Cardiac muscle cell (in vitro differentiated cells and primary cell): ENCODE measurements around the gene FBLN2. TPM values are rescaled to one million over a fixed set of nuclear protein-coding genes. Genes with fewer than 3 reads are reported as not detected.

Source experiments
- DNase-seq, 2 donors: peaks; one replicate each; pipeline versions ENCODE4 v3.0.0 to v3.0.0-alpha.2; 2010 to 2017; ENCODE audit warnings: low read depth in 1 of 2, low spot score in 1 of 2
- H3K27ac ChIP-seq: fragments of 200-600 bp; sonication (generic); 2 replicates; pipeline ENCODE4 v1.5.1; 2016
- H3K27me3 ChIP-seq: fragments of 200-600 bp; sonication (generic); 2 replicates; pipeline ENCODE4 v1.6.0; 2016; ENCODE audit warnings: control low read depth
- H3K36me3 ChIP-seq: fragments of 200-600 bp; sonication (generic); 2 replicates; pipeline ENCODE4 v1.5.1; 2016; ENCODE audit warnings: control low read depth
- H3K4me1 ChIP-seq: fragments of 200-600 bp; sonication (generic); 2 replicates; pipeline ENCODE4 v1.8.1; 2017; ENCODE audit warnings: low read depth, mild to moderate bottlenecking, mixed run types
- H3K4me3 ChIP-seq: fragments of 200-600 bp; sonication (generic); 2 replicates; pipeline ENCODE4 v1.5.1; 2016; ENCODE audit warnings: mild to moderate bottlenecking
- H3K9me3 ChIP-seq: fragments of 200-600 bp; sonication (generic); 2 replicates; pipeline ENCODE4 v1.5.1; 2017; ENCODE audit warnings: low read depth, mild to moderate bottlenecking, control low read depth
- CTCF ChIP-seq: IDR thresholded peaks from 2 replicates; pipeline ENCODE4 v1.5.1; 2012; ENCODE audit warnings: low read depth, mild to moderate bottlenecking, low read length
- polyA plus RNA-seq: library from polyadenylated mRNA; unstranded; fragments of >200 nt; fragmentation: Nextera tagmentation; extraction: Ambion mirVana; gene quantifications from 2 replicates; pipeline ENCODE4 v1.2.1, GENCODE V29; 2016
- total RNA-seq: library from RNA; depleted of rRNA; stranded (reverse); fragments of >200 nt; gene quantifications from 2 replicates; pipeline ENCODE4 v1.2.3, GENCODE V29; 2016

The FBLN2 gene
- total and polyA plus RNA-seq, 2 experiments from 2014 or later = 19.3 to 42.4 TPM

DNA sequence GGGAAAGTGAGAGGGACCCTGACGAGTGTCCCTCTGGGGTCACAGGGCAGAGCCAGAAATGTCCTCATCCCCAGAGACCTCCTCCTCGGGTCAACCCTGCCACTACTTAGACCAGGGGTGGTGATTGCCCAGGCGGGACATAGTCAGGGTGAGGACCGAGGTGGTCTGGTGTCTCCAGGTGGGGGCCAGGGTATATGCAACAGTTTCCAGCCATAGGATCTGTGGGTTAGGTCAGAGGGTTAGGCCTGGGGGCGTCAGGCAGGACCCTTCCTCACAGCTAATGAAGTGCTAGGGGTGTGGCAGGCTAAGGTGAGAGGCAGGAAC, 22.3 kb upstream of the FBLN2 start:
- no peak overlapping the region for H3K27ac ChIP-seq
- H3K9me3 ChIP-seq = no peaks in the 10 kb centered on the region
- no peak overlapping the region for H3K4me3 ChIP-seq
- TF ChIP-seq CTCF = no peak
- H3K27me3 ChIP-seq = no peaks in the 10 kb centered on the region
- no peak for DNase-seq
- H3K4me1 ChIP-seq = no peaks in the 10 kb centered on the region
- H3K36me3 ChIP-seq = no peaks in the 10 kb centered on the region

DNA sequence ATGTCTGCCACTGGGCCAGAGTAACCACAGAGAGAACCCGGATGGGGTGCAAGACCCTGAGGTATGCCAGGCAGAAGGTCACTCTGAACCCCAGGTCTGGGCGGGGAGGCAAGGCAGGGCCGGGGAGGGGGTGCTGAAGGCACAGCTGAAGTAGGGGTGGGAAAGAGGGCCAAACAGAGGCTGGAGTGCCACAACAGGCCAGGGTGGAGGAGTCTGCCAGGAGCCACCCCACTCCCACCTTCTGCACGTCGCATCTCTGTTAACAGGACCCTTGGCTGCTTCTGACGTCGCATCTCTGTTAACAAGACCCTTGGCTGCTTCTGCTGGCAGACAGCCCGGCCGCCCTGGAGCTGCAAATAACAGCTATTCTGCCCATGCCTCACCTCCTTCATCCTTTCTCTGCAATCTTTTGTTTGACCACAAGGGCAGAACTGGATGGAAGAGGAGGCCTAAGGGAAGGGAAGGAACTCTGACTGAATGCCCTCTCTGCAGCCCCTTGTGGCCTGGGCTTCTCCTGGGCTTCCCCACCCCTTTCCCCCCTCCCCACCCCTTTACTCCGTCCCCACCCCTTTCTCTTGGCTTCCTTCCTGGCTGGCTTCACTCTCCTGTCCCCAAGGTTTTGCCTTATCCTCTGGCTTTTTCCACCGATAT, 20.6 kb upstream of the FBLN2 start:
- H3K4me3 ChIP-seq = no peak overlapping the region
- no peaks in the 10 kb centered on the region for H3K36me3 ChIP-seq
- H3K4me1 ChIP-seq = no peaks in the 10 kb centered on the region
- DNase-seq = peak; percentile 45 to 70
- no peak overlapping the region for H3K27ac ChIP-seq
- TF ChIP-seq CTCF = peak; percentile 45
- no peaks in the 10 kb centered on the region for H3K27me3 ChIP-seq
- no peaks in the 10 kb centered on the region for H3K9me3 ChIP-seq

DNA sequence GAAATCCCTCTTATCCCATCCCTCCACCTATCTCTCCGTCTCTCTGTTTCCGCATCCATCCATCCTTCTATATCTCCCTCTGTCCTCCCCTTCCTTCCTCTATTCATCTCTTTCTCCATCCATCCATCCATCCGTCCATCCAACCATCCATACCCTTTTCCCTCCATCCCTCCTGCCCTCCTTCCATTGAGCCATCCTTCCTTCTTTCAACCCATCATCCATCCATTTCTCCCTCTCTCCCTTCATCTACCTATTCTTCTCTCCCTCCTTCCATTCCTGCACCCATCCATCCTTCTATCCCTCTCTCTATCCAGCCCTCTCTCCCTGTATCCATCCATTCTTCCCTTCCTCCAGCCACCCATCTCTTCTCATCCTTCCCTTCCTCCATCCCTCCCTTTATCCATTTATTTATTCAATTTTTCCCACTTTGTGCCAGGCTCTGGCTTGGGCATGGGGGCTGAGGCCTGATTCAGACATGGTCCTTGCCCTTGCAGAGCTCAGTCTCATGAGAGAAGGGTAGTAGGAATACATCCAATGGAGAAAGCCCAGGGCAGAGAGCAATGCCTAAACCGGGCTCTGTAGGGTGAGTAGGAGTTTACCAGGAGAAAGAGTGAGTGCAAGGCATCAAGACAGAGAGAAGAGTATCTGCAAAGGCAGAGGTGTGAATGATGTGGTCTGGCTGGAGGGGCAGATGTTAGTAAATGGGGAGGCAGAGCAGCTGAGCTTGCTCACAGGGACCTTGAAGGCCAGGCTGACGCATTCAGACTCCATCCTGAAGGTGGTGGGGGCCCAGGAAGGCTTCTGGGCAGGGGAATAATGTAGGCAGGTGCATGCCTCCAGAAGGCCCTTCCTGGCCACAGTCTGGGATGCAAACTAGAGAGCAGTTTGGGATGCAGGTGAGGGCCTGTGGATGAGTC, 19.5 kb upstream of the FBLN2 start:
- H3K27ac ChIP-seq = no peak overlapping the region
- H3K9me3 ChIP-seq = no peaks in the 10 kb centered on the region
- TF ChIP-seq CTCF = no peak
- no peaks in the 10 kb centered on the region for H3K27me3 ChIP-seq
- H3K4me1 ChIP-seq = no peaks in the 10 kb centered on the region
- DNase-seq = no peak
- H3K36me3 ChIP-seq = no peaks in the 10 kb centered on the region
- H3K4me3 ChIP-seq = no peak overlapping the region

DNA sequence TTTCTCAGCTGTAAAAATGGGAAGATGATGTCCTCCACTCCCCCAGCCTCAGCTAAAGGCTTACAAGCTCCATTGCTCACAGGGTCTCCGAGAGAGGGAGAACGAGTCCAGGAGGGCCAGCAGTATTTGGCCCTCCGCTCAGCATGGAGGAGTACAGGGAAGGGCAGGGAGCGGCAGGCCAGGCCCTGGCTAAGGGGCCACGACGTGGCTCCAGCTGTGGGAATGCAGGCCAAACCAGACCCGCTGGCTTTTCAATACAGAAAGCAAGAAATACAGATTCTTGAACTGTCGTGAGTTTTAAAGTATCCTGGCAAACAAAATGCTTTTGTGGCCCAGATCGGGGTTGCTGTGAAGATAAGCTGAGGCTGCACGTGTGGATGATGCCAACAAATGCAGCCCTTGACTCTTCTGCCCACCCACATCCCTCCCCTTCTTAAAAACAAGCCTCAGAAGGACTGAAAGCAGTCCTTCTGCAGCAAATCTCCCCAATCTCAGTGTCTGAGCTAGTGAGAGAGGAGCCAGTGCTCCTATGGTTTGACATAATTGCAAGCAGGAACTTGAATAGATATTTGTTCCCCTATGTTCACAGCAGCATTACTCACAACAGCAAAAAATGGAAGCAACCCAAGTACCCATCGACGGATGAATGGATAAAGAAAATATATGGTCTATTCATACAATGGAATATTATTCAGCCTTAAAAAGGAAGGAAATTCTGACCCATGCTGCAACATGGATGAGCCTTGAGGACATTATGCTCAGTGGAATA, 18.5 kb upstream of the FBLN2 start:
- no peak for TF ChIP-seq CTCF

GRCh38 chr3:13532085-13532484, 16.8 kb upstream of the FBLN2 start:
- no peak overlapping the region for H3K27ac ChIP-seq
- no peaks in the 10 kb centered on the region for H3K9me3 ChIP-seq
- H3K36me3 ChIP-seq = no peaks in the 10 kb centered on the region
- no peak for DNase-seq
- H3K4me1 ChIP-seq = peaks cover 4% of the 10 kb centered on the region
- no peak for TF ChIP-seq CTCF
- H3K4me3 ChIP-seq = no peak overlapping the region
- H3K27me3 ChIP-seq = no peaks in the 10 kb centered on the region

More for the DNA sequence above, 18.5 kb upstream of the FBLN2 start:
- DNase-seq = no peak
- Histone ChIP-seq H3K27ac (no peak overlapping the region), H3K27me3 (no peaks in the 10 kb centered on the region), H3K36me3 (no peaks in the 10 kb centered on the region), H3K4me3 (no peak overlapping the region), H3K9me3 (no peaks in the 10 kb centered on the region), H3K4me1 (no peaks in the 10 kb centered on the region)
